ENCODE data around the gene TSPAN3.

GRCh38 chr15:77004189-77004588 lies 66.7 kb downstream of the TSPAN3 start:
- TF ChIP-seq CTCF (IDR thresholded peaks at IDR 0.05; ENCODE audit: low read depth, low read length, poor library complexity, severe bottlenecking) = no peak
- no peak for TF ChIP-seq EZH2phosphoT487 (IDR thresholded peaks at IDR 0.05; ENCODE audit: borderline replicate concordance, low read length)

Measured in DOHH2 (cell line).